ENCODE data around the gene ELMO1.

DNA sequence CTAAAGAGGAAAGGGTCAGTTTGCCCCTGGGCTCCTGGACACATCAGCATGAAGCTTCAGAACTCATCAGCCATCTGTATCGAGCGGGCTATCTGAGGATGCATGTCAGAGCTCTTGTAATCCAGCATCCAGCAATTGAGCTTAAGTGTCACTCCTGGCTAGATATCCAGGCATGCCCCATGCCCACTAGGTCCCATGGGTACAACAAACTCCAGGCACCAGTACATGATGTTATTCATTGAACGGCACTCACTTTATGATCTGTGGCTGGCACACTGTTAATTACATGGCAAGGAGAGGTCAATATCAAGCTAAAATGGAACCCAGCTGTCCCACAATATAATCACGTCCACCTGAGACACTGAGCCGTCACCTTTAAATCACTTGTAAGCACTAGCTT, 274.2 kb downstream of the ELMO1 start:
- TF ChIP-seq, protein P1, sequence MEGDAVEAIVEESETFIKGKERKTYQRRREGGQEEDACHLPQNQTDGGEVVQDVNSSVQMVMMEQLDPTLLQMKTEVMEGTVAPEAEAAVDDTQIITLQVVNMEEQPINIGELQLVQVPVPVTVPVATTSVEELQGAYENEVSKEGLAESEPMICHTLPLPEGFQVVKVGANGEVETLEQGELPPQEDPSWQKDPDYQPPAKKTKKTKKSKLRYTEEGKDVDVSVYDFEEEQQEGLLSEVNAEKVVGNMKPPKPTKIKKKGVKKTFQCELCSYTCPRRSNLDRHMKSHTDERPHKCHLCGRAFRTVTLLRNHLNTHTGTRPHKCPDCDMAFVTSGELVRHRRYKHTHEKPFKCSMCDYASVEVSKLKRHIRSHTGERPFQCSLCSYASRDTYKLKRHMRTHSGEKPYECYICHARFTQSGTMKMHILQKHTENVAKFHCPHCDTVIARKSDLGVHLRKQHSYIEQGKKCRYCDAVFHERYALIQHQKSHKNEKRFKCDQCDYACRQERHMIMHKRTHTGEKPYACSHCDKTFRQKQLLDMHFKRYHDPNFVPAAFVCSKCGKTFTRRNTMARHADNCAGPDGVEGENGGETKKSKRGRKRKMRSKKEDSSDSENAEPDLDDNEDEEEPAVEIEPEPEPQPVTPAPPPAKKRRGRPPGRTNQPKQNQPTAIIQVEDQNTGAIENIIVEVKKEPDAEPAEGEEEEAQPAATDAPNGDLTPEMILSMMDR (IDR thresholded peaks at IDR 0.05) = no peak
- no peak for TF ChIP-seq ESRRA (IDR thresholded peaks at IDR 0.05; ENCODE audit: borderline replicate concordance, low read length)
- TF ChIP-seq POLR2A (IDR thresholded peaks at IDR 0.05; ENCODE audit: low read length) = no peak
- TF ChIP-seq TFCP2L1 (CRISPR knock-in tag; IDR thresholded peaks at IDR 0.05) = no peak
- TF ChIP-seq, protein P2, sequence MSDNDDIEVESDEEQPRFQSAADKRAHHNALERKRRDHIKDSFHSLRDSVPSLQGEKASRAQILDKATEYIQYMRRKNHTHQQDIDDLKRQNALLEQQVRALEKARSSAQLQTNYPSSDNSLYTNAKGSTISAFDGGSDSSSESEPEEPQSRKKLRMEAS (IDR thresholded peaks at IDR 0.05) = no peak
- no peak for TF ChIP-seq RFX5 (IDR thresholded peaks at IDR 0.05)
- TF ChIP-seq JUN (IDR thresholded peaks at IDR 0.05) = no peak
- TF ChIP-seq, protein P3, sequence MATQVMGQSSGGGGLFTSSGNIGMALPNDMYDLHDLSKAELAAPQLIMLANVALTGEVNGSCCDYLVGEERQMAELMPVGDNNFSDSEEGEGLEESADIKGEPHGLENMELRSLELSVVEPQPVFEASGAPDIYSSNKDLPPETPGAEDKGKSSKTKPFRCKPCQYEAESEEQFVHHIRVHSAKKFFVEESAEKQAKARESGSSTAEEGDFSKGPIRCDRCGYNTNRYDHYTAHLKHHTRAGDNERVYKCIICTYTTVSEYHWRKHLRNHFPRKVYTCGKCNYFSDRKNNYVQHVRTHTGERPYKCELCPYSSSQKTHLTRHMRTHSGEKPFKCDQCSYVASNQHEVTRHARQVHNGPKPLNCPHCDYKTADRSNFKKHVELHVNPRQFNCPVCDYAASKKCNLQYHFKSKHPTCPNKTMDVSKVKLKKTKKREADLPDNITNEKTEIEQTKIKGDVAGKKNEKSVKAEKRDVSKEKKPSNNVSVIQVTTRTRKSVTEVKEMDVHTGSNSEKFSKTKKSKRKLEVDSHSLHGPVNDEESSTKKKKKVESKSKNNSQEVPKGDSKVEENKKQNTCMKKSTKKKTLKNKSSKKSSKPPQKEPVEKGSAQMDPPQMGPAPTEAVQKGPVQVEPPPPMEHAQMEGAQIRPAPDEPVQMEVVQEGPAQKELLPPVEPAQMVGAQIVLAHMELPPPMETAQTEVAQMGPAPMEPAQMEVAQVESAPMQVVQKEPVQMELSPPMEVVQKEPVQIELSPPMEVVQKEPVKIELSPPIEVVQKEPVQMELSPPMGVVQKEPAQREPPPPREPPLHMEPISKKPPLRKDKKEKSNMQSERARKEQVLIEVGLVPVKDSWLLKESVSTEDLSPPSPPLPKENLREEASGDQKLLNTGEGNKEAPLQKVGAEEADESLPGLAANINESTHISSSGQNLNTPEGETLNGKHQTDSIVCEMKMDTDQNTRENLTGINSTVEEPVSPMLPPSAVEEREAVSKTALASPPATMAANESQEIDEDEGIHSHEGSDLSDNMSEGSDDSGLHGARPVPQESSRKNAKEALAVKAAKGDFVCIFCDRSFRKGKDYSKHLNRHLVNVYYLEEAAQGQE (IDR thresholded peaks at IDR 0.05) = no peak
- TF ChIP-seq CHD2 (IDR thresholded peaks at IDR 0.05; ENCODE audit: low read length, partially characterized antibody) = no peak
- TF ChIP-seq KDM5A (IDR thresholded peaks at IDR 0.05) = no peak
- TF ChIP-seq, protein P4, sequence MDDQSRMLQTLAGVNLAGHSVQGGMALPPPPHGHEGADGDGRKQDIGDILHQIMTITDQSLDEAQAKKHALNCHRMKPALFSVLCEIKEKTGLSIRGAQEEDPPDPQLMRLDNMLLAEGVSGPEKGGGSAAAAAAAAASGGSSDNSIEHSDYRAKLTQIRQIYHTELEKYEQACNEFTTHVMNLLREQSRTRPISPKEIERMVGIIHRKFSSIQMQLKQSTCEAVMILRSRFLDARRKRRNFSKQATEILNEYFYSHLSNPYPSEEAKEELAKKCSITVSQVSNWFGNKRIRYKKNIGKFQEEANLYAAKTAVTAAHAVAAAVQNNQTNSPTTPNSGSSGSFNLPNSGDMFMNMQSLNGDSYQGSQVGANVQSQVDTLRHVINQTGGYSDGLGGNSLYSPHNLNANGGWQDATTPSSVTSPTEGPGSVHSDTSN (IDR thresholded peaks at IDR 0.05) = no peak
- no peak for TF ChIP-seq EP300 (IDR thresholded peaks at IDR 0.05)
- TF ChIP-seq POLR2AphosphoS2 (conservative IDR thresholded peaks at IDR 0.05; ENCODE audit: low read length) = no peak

Measured in A549 (cell line).